GM12875 (cell line): Measurements from ENCODE around the gene RASGRF2.

ENCODE experiments used
- H3K4me3 ChIP-seq: one replicate; pipeline ENCODE4 v1.5.1; 2011; ENCODE audit warnings: low read depth, low read length, control low read depth
- CTCF ChIP-seq: IDR thresholded peaks from 2 replicates; pipeline ENCODE4 v1.5.1; 2011; ENCODE audit warnings: low read depth, mild to moderate bottlenecking, control low read depth, inconsistent platforms, low read length, moderate library complexity, borderline replicate concordance; ENCODE audit not compliant: insufficient read depth

RASGRF2 gene

GRCh38 chr5:80931411-80931810 lies 28.8 kb upstream of the RASGRF2 start:
- TF ChIP-seq CTCF, result no peak
- H3K4me3 ChIP-seq, result no peak overlapping the region

GRCh38 chr5:80933036-80933435 lies 27.1 kb upstream of the RASGRF2 start:
- TF ChIP-seq CTCF, result no peak

GRCh38 chr5:80934751-80935150 lies 25.4 kb upstream of the RASGRF2 start:
- TF ChIP-seq CTCF, result no peak
- no peak overlapping the region for H3K4me3 ChIP-seq

More at GRCh38 chr5:80933036-80933435, 27.1 kb upstream of the RASGRF2 start:
- H3K4me3 ChIP-seq, result no peak overlapping the region

GRCh38 chr5:80935811-80936385 lies 24.3 kb upstream of the RASGRF2 start:
- no peak overlapping the region for H3K4me3 ChIP-seq
- no peak for TF ChIP-seq CTCF

GRCh38 chr5:80936881-80937280 lies 23.3 kb upstream of the RASGRF2 start:
- no peak for TF ChIP-seq CTCF
- no peak overlapping the region for H3K4me3 ChIP-seq

- H3K4me3 ChIP-seq, result no peak overlapping the region
- no peak for TF ChIP-seq CTCF
Measured at GRCh38 chr5:80937584-80938356, 22.4 kb upstream of the RASGRF2 start.

GRCh38 chr5:80941496-80941895 lies 18.7 kb upstream of the RASGRF2 start:
- no peak overlapping the region for H3K4me3 ChIP-seq
- TF ChIP-seq CTCF, result no peak
